Caco-2 (cell line): Measurements from ENCODE around the gene LAMC2. TPM values are rescaled to one million over a fixed set of nuclear protein-coding genes. Genes with fewer than 3 reads are reported as not detected.

Experiments
- BruUV-seq: library from RNA; stranded (reverse); fragments of 400-500 nt; replicated peaks from 2 replicates; lab custom pipeline; 2021; lab: Mats Ljungman, UMichigan
- CTCF ChIA-PET: fragments of 300-600 bp; sonication (Branson Sonifier 250); formaldehyde crosslinking; loops from one replicate; lab custom pipeline; 2022; ENCODE audit warnings: antibody characterized with exemption; lab: Charles Lee
- POLR2A ChIA-PET: fragments of 300-600 bp; sonication (Branson Sonifier 250); formaldehyde crosslinking; loops from one replicate; lab custom pipeline; 2022; ENCODE audit warnings: antibody characterized with exemption; lab: Charles Lee
- DNase-seq, 2 experiments: peaks; one replicate each; pipeline versions ENCODE4 v3.0.0 to v3.0.0-alpha.2; 2020 to 2022
- H3K27me3 ChIP-seq: replicated peaks from 2 replicates; pipeline ENCODE4 v1.6.0; 2011; ENCODE audit warnings: low read length; ENCODE audit not compliant: control insufficient read depth, insufficient read depth
- H3K36me3 ChIP-seq: 2 replicates; pipeline ENCODE4 v1.5.1; 2011; ENCODE audit warnings: low read length; ENCODE audit not compliant: control insufficient read depth, insufficient read depth
- H3K4me1 ChIP-seq: fragments of 250-450 bp; sonication (Bioruptor Pico); 2 replicates; pipeline ENCODE4 v1.5.1; 2020; ENCODE audit warnings: mild to moderate bottlenecking
- H3K4me3 ChIP-seq: 2 replicates; pipeline ENCODE4 v1.5.1; 2011; ENCODE audit warnings: low read depth, mild to moderate bottlenecking, control low read depth, low read length
- H3K9me3 ChIP-seq: fragments of 250-450 bp; sonication (Bioruptor Pico); 2 replicates; pipeline ENCODE4 v1.5.1; 2020; ENCODE audit warnings: mild to moderate bottlenecking, moderate library complexity
- H3K27ac Mint-ChIP-seq: one replicate; pipeline ENCODE4 v1.8.0; 2022; ENCODE audit warnings: mixed read lengths; ENCODE audit not compliant: unreplicated experiment
- H3K27me3 Mint-ChIP-seq: one replicate; pipeline ENCODE4 v1.8.0; 2022; ENCODE audit warnings: mixed read lengths; ENCODE audit not compliant: insufficient read depth, unreplicated experiment
- H3K36me3 Mint-ChIP-seq: one replicate; pipeline ENCODE4 v1.8.0; 2022; ENCODE audit warnings: mild to moderate bottlenecking, mixed read lengths; ENCODE audit not compliant: insufficient read depth, unreplicated experiment
- H3K4me1 Mint-ChIP-seq: one replicate; pipeline ENCODE4 v1.8.0; 2022; ENCODE audit warnings: low read depth, mixed read lengths; ENCODE audit not compliant: unreplicated experiment
- H3K4me3 Mint-ChIP-seq: one replicate; pipeline ENCODE4 v1.8.0; 2022; ENCODE audit warnings: mild to moderate bottlenecking, moderate library complexity, mixed read lengths; ENCODE audit not compliant: unreplicated experiment
- H3K9me3 Mint-ChIP-seq: one replicate; pipeline ENCODE4 v1.8.0; 2022; ENCODE audit warnings: mixed read lengths; ENCODE audit not compliant: unreplicated experiment
- CTCF ChIP-seq, 2 experiments: fragments of 200-600 bp in 1 of 2; IDR thresholded peaks; 1 replicate in 1 of 2; 2 replicates in 1 of 2; pipeline versions ENCODE4 v1.5.1 to v1.8.0; 2011 to 2022; ENCODE audit warnings: antibody characterized with exemption in 1 of 2, control low read depth in 1 of 2, inconsistent platforms in 1 of 2, low read depth in 1 of 2, low read length in 1 of 2, mild to moderate bottlenecking in 1 of 2, moderate library complexity in 1 of 2; ENCODE audit not compliant: insufficient read depth in 1 of 2, severe bottlenecking in 1 of 2, unreplicated experiment in 1 of 2
- intact Hi-C: fragments of 100-400 bp; cut with micrococcal nuclease; formaldehyde crosslinking; loops from one replicate; pipeline ENCODE4 v1.10.0; 2022; ENCODE audit not compliant: unreplicated experiment
- total RNA-seq: library from RNA; stranded (reverse); gene quantifications from 2 replicates; pipeline ENCODE4 v1.2.3, GENCODE V29; 2022

LAMC2 gene
- total RNA-seq, 1 experiment from 2014 or later, result 34.9 TPM

DNA sequence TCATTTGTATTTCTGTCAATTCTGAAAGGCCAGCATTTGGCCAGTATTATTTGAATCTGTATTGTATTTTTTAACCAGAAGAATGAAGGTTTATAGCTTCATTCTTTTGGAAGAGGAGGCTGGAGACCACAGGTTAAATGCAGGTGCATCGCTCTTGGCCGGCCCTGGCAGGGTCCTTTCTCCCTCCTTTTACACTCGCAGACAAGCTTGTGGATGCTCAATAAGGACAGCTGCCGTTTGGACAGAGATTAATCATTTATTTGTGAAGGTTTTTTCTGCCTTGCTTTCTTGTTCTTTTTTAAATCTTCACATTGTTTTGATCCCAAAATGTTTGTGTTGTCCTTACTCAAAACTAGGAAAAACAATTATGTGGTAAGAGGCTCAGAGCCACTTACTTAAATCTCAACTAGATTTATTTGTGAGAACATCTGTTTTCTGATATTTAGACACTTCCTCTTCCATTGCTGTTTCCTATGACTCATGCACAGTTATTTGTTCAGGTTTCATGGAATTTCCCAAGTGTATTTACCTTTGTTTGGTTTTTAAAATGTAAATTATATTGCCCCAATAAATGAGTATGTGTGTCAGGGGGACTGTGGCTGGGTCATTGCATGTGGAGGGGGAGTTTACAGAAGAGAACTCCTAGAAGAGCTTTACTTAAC is 46.7 kb upstream of the LAMC2 start:
- Histone ChIP-seq H3K36me3 (no peaks in the 10 kb centered on the region), H3K9me3 (no peaks in the 10 kb centered on the region), H3K27me3 (no peaks in the 10 kb centered on the region), H3K4me3 (no peak overlapping the region), H3K4me1 (peaks cover 28% of the 10 kb centered on the region; the same call in 1 of the 2 replicates)
- DNase-seq, result peak in 1 of 2 experiments; percentile 30
- Mint-ChIP-seq H3K4me1 (peaks cover 11% of the 10 kb centered on the region), H3K27me3 (no peaks in the 10 kb centered on the region), H3K9me3 (no peaks in the 10 kb centered on the region), H3K36me3 (peaks cover 95% of the 10 kb centered on the region), H3K27ac (peak overlapping the region; percentile 82), H3K4me3 (peak overlapping the region; percentile 47)
- intact Hi-C loops, result loop anchor here (1.0 to 5.0 kb wide), 4 partner anchors 38 to 172 kb away; partner anchors contain the start of gene LAMC2
- CTCF ChIA-PET, result interaction anchor here (1.2 kb wide), 1 partner anchor 47 kb away, joined by 3 read pairs; no protein-coding TSS in a partner anchor
- POLR2A ChIA-PET, result no interaction called here
- BruUV-seq, result no TSS peak
- TF ChIP-seq CTCF (IDR thresholded peaks at IDR 0.05; ENCODE audit: insufficient read depth in 1 of 2, low read depth in 1 of 2, low read length in 1 of 2, severe bottlenecking in 1 of 2, unreplicated experiment in 1 of 2), result no peak

DNA sequence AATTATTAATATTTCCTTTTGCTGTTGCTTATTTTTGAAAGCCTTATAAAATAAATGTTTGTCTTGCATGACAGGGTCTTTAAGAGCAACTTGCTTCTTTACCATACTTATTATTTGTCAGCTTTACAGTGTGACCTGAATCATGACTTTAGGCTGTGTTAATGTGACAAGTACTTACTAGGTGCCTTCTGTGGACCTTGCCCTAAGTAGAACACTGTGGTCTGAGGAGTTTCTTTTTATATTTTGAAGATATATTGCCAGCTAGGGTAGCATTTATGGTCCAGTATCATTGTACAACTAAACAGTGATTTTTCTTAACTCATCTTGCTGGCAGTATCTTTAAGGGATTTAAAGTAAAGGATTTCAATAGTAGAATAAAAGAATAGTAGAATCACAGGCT is 45.4 kb upstream of the LAMC2 start:
- no peaks in the 10 kb centered on the region for H3K27me3 Mint-ChIP-seq
- CTCF ChIA-PET, result no interaction called here
- H3K36me3 Mint-ChIP-seq, result peaks cover 87% of the 10 kb centered on the region
- no peaks in the 10 kb centered on the region for H3K36me3 ChIP-seq
- no peak for DNase-seq
- no peak overlapping the region for H3K27ac Mint-ChIP-seq
- H3K4me3 ChIP-seq, result no peak overlapping the region
- no peaks in the 10 kb centered on the region for H3K9me3 Mint-ChIP-seq
- no peaks in the 10 kb centered on the region for H3K9me3 ChIP-seq
- H3K27me3 ChIP-seq, result no peaks in the 10 kb centered on the region
- POLR2A ChIA-PET, result no interaction called here
- intact Hi-C loops, result no loop called here
- BruUV-seq, result no TSS peak
- peaks cover 28% of the 10 kb centered on the region; the same call in 1 of the 2 replicates for H3K4me1 ChIP-seq
- peaks cover 11% of the 10 kb centered on the region for H3K4me1 Mint-ChIP-seq
- TF ChIP-seq CTCF (IDR thresholded peaks at IDR 0.05; ENCODE audit: insufficient read depth in 1 of 2, low read depth in 1 of 2, low read length in 1 of 2, severe bottlenecking in 1 of 2, unreplicated experiment in 1 of 2), result no peak
- H3K4me3 Mint-ChIP-seq, result no peak overlapping the region

DNA sequence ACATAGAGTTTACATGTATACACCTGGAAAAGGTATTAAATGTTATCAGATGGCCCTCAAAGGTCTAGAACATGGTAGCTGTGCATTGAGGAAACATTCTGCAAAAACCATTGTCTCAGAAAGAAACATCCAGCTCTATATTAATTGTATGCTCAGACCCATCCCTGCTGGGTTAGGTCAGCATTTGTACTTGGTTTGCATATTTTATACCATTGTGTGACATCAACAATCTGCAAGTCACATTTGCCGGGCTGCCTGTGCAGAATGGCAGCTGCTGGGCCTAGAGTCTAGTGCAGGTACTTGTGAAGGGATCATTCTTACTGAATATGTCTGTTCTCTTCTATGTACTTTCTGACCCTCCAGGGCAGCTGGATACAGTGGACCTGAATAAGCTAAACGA is 43.9 kb upstream of the LAMC2 start:
- CTCF ChIA-PET, result no interaction called here
- POLR2A ChIA-PET, result no interaction called here
- TF ChIP-seq CTCF (IDR thresholded peaks at IDR 0.05; ENCODE audit: insufficient read depth in 1 of 2, low read depth in 1 of 2, low read length in 1 of 2, severe bottlenecking in 1 of 2, unreplicated experiment in 1 of 2), result no peak
- Histone ChIP-seq H3K4me1 (peaks cover 28% of the 10 kb centered on the region; the same call in 1 of the 2 replicates), H3K36me3 (no peaks in the 10 kb centered on the region), H3K27me3 (no peaks in the 10 kb centered on the region), H3K4me3 (no peak overlapping the region), H3K9me3 (no peaks in the 10 kb centered on the region)
- Mint-ChIP-seq H3K4me1 (peaks cover 17% of the 10 kb centered on the region), H3K4me3 (no peak overlapping the region), H3K36me3 (peaks cover 71% of the 10 kb centered on the region), H3K9me3 (no peaks in the 10 kb centered on the region), H3K27ac (no peak overlapping the region), H3K27me3 (no peaks in the 10 kb centered on the region)
- no TSS peak for BruUV-seq
- no peak for DNase-seq
- intact Hi-C loops, result no loop called here
